D721Med (cell line): Measurements from ENCODE around the gene ANKRD33B.
"Not testable (repeated sequence)": the region's sequence is repeated elsewhere in the genome, so short reads cannot be mapped to it uniquely, and the experiment has no call there.

ENCODE experiments used
- DNase-seq: peaks from one replicate; pipeline ENCODE4 v3.0.0; 2011; ENCODE audit warnings: low spot score; ENCODE audit not compliant: insufficient read length
- FAIRE-seq: peaks from 2 replicates; lab custom pipeline; 2011; peaks lifted over from hg19 to GRCh38; lab: Jason Lieb, UNC
- TF ChIP-seq, protein P1 (sequence below): IDR thresholded peaks from 2 replicates; pipeline ENCODE4 v1.5.1; 2012; ENCODE audit warnings: mild to moderate bottlenecking, control low read depth; ENCODE audit not compliant: insufficient read depth; ENCODE audit errors: missing control alignments

Gene ANKRD33B

DNA sequence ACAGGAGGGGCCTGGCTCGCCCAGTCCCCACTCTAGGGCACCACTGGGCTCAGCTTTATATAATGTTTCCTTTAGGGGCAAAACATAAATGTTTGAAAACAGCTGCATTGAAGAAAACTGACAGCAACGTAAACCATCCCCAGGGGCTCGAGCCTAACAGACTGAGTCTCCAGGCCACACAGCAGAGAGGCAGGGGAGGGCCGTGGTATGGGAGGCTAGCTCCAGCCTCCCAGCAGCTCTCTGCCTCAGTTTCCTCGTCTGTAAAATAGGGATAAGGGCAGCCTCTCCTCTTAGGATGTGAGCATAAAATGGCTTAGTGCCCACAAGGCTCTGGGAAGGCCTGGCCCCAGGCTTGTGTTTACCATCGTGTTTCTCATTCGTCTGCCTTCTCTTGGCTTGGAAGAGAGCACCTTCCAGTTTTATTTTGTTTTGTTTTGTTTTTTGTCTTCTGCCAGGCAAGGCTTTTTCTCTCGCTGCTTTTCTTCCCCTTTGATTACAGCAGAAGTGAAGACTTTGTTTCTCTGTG lies 2.7 kb downstream of the ANKRD33B start:
- DNase-seq, result no peak
- FAIRE-seq, result no peak
- TF ChIP-seq, protein P1, sequence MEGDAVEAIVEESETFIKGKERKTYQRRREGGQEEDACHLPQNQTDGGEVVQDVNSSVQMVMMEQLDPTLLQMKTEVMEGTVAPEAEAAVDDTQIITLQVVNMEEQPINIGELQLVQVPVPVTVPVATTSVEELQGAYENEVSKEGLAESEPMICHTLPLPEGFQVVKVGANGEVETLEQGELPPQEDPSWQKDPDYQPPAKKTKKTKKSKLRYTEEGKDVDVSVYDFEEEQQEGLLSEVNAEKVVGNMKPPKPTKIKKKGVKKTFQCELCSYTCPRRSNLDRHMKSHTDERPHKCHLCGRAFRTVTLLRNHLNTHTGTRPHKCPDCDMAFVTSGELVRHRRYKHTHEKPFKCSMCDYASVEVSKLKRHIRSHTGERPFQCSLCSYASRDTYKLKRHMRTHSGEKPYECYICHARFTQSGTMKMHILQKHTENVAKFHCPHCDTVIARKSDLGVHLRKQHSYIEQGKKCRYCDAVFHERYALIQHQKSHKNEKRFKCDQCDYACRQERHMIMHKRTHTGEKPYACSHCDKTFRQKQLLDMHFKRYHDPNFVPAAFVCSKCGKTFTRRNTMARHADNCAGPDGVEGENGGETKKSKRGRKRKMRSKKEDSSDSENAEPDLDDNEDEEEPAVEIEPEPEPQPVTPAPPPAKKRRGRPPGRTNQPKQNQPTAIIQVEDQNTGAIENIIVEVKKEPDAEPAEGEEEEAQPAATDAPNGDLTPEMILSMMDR, result no peak

GRCh38 chr5:10567121-10567591 lies 3.3 kb downstream of the ANKRD33B start:
- FAIRE-seq (no peak), DNase-seq (no peak)
- TF ChIP-seq, protein P1, result no peak

DNA sequence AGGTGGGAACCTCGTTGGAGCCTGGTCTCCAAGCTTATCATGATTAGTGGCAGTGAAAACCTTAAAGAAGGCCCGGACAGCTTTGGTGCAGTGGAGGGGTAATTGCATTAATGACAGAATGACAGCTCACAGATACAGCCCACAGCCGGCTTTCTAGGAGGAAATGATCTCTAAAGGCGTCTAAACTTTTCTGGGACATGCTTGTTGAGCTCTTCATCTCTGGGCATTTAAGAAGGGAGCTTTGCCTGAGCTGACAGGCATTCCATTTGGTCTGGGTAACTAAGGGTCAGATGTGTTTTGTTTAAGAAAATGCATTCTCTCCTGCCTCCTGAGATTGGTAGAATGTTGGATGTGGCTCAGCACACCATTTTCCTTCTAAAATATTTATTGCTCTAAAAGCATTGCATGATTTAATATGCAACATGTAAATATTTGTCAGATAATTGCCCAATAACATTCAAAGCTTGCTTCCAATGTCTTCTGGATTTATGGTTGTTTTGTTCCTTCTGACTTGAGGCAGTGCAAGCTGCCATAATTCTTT lies 4.0 kb downstream of the ANKRD33B start:
- TF ChIP-seq, protein P1, result no peak
- DNase-seq, result no peak
- no peak for FAIRE-seq

DNA sequence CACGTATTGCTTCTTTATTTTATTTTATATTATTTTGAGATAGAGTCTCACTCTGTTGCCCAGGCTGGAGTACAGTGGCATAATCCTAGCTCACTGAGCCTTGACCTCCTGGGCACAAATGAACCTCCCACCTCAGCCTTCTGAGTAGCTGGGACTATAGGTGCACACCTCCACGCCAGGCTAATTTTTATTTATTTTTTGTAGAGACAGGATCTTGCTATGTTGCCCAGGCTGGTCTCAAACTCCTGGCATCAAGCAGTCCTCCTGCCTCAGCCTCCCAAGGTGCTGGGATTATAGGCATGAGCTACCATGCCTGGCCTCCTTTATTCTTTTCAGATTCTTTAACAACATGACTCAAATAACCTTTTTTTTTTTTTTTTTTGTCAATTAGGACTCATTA lies 6.7 kb downstream of the ANKRD33B start:
- not testable (repeated sequence) for DNase-seq

GRCh38 chr5:10572451-10572850 lies 8.6 kb downstream of the ANKRD33B start:
- FAIRE-seq (no peak), DNase-seq (no peak)
- TF ChIP-seq, protein P1, result no peak

More for the DNA sequence above, 6.7 kb downstream of the ANKRD33B start:
- FAIRE-seq, result not testable (repeated sequence)

- no peak for DNase-seq
- TF ChIP-seq, protein P1, result no peak
- FAIRE-seq, result no peak
Observed at GRCh38 chr5:10573487-10574145, 9.7 kb downstream of the ANKRD33B start.

- DNase-seq, FAIRE-seq: not testable (repeated sequence)
Observed at GRCh38 chr5:10574879-10575278, 11.0 kb downstream of the ANKRD33B start.

DNA sequence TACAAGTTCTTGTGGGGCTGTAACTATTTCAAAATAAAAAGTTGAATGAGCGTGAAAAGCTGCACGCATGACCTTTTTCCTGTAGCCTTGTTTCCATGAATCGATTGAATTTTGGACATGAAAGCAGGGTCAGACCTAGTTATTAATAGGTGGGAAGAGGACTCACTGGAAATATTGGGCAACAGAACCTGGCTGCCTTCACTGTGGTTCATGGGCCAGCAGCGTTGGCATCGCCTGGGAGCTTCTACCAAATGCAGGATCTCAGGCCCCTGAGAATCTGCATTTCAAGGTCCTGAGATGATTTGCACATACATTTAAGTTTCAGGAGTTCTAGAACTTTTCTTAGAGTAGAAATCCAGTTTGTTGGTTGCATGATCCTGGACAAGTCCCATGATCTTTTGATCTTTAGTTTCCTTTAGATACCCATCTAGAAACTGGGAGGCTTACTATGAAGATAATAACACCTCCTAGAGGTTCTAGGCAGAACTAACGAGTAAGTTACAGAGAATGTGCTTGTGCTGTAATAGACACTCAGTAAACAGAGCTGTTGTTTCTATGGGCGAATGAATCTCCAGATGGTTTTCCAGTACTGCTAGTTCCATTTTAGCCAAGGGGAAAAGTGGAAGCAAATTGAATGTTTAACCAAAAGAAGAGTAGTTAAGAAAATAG lies 12.4 kb downstream of the ANKRD33B start:
- FAIRE-seq, result no peak
- no peak for DNase-seq
- TF ChIP-seq, protein P1, result no peak
